ENCODE results near the gene SPATA13.

DNA sequence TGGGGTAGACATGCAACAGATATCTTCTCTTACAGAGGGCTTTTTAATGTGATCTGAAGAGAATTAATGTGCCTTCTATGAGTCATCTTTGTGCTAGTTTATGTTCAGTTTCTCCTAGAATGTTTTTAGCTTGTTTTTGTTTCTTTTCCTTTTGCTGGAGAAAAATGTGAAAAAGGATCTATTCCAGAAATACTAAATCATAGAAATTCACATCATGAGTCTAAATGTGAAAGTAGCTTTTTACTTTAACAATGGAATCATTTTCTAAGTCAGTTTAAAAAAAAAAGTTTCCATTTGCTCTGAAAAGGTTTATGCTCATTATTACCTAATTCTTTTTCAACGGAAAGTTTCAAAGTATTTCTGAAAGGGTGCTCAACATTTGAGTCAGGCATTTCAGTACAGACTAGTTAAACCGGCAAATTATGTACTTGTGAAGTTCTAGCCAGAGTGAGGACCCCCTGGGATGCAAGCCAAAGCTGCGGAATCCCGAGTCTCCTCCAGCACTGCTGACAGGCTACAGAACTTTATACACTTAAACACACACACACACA, 72.9 kb downstream of the SPATA13 start:
- TF ChIP-seq GATA3 (IDR thresholded peaks at IDR 0.05; ENCODE audit: low read depth, low read length) (no peak), GATA2 (IDR thresholded peaks at IDR 0.05; ENCODE audit: low read depth, low read length) (no peak)

All from SH-SY5Y (cell line).